DOHH2 (cell line): Measurements from ENCODE around the gene CCNT2.
"Not testable (repeated sequence)": the region's sequence is repeated elsewhere in the genome, so short reads cannot be mapped to it uniquely, and the experiment has no call there.

ENCODE experiments used
- CTCF ChIP-seq: fragments of 200-600 bp; sonication (generic); IDR thresholded peaks from one replicate; pipeline ENCODE4 v1.5.1; 2014; ENCODE audit warnings: antibody characterized with exemption, mild to moderate bottlenecking, low read depth, low read length; ENCODE audit not compliant: poor library complexity, severe bottlenecking
- EZH2phosphoT487 ChIP-seq: fragments of 200-600 bp; sonication (generic); IDR thresholded peaks from 2 replicates; pipeline ENCODE4 v1.6.1; 2017; ENCODE audit warnings: borderline replicate concordance, mild to moderate bottlenecking, antibody characterized with exemption, low read length, moderate library complexity, mixed read lengths

- TF ChIP-seq CTCF, EZH2phosphoT487: not testable (repeated sequence)
These were observed 58.5 kb downstream of the CCNT2 start for GRCh38 chr2:134977104-134977503.
